Liver (tissue), 3 donors: ENCODE results near the gene CGB2.

Experiments
- ATF3 ChIP-seq: IDR thresholded peaks from 2 replicates; pipeline ENCODE4 v1.6.1; 2016; ENCODE audit warnings: antibody characterized with exemption
- GABPA ChIP-seq, 2 donors: IDR thresholded peaks in 1 of 2; conservative IDR thresholded peaks in 1 of 2; 2 replicates each; pipeline ENCODE4 v1.6.1; 2016; ENCODE audit warnings: antibody characterized with exemption in 2 of 2, mild to moderate bottlenecking in 1 of 2, moderate library complexity in 1 of 2
- NR2F2 ChIP-seq: IDR thresholded peaks from 2 replicates; pipeline ENCODE4 v1.6.1; 2016; ENCODE audit warnings: antibody characterized with exemption
- TAF1 ChIP-seq: conservative IDR thresholded peaks from 2 replicates; pipeline ENCODE4 v1.6.1; 2016; ENCODE audit warnings: antibody characterized with exemption, mild to moderate bottlenecking
- YY1 ChIP-seq: IDR thresholded peaks from 2 replicates; pipeline ENCODE4 v1.6.1; 2016; ENCODE audit warnings: antibody characterized with exemption, mild to moderate bottlenecking
- TF ChIP-seq, protein P1 (sequence below): fragments of 150-350 bp; IDR thresholded peaks from 2 replicates; pipeline ENCODE4 v1.5.1; 2017; ENCODE audit warnings: improper control_type of control experiment, low read depth, low read length; ENCODE audit not compliant: missing input control
- TF ChIP-seq, protein P2 (sequence below): IDR thresholded peaks from 2 replicates; pipeline ENCODE4 v1.6.1; 2016; ENCODE audit warnings: antibody characterized with exemption, mild to moderate bottlenecking
- donor health status: healthy.
- donor health status: healthy.

DNA sequence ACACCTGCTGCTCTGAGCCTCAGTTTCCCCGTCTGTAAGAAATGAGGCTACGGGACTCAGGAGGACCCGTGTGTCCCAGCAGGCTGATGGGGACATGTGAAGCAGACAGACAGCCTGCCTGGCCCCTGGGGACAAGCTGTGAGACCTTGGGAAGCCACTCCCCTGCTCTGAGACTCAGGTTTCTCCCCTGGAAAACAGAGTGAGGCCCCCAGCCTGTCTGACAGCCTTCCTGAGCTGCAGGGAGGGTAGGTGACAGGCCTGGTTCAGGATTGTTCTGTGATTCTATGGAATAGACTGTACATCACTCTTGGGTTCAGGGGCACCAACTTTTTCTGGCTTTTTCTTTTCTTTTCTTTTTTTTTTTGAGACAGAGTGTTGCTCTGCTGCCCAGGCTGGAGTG is 35.9 kb downstream of the CGB2 start:
- TF ChIP-seq, protein P1, sequence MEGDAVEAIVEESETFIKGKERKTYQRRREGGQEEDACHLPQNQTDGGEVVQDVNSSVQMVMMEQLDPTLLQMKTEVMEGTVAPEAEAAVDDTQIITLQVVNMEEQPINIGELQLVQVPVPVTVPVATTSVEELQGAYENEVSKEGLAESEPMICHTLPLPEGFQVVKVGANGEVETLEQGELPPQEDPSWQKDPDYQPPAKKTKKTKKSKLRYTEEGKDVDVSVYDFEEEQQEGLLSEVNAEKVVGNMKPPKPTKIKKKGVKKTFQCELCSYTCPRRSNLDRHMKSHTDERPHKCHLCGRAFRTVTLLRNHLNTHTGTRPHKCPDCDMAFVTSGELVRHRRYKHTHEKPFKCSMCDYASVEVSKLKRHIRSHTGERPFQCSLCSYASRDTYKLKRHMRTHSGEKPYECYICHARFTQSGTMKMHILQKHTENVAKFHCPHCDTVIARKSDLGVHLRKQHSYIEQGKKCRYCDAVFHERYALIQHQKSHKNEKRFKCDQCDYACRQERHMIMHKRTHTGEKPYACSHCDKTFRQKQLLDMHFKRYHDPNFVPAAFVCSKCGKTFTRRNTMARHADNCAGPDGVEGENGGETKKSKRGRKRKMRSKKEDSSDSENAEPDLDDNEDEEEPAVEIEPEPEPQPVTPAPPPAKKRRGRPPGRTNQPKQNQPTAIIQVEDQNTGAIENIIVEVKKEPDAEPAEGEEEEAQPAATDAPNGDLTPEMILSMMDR, result no peak
- no peak for TF ChIP-seq GABPA (IDR thresholded peaks at IDR 0.05 in 1 of 2, conservative IDR thresholded peaks at IDR 0.05 in 1 of 2)
- TF ChIP-seq YY1, result no peak
- TF ChIP-seq NR2F2, result no peak
- no peak for TF ChIP-seq TAF1
- TF ChIP-seq, protein P2, sequence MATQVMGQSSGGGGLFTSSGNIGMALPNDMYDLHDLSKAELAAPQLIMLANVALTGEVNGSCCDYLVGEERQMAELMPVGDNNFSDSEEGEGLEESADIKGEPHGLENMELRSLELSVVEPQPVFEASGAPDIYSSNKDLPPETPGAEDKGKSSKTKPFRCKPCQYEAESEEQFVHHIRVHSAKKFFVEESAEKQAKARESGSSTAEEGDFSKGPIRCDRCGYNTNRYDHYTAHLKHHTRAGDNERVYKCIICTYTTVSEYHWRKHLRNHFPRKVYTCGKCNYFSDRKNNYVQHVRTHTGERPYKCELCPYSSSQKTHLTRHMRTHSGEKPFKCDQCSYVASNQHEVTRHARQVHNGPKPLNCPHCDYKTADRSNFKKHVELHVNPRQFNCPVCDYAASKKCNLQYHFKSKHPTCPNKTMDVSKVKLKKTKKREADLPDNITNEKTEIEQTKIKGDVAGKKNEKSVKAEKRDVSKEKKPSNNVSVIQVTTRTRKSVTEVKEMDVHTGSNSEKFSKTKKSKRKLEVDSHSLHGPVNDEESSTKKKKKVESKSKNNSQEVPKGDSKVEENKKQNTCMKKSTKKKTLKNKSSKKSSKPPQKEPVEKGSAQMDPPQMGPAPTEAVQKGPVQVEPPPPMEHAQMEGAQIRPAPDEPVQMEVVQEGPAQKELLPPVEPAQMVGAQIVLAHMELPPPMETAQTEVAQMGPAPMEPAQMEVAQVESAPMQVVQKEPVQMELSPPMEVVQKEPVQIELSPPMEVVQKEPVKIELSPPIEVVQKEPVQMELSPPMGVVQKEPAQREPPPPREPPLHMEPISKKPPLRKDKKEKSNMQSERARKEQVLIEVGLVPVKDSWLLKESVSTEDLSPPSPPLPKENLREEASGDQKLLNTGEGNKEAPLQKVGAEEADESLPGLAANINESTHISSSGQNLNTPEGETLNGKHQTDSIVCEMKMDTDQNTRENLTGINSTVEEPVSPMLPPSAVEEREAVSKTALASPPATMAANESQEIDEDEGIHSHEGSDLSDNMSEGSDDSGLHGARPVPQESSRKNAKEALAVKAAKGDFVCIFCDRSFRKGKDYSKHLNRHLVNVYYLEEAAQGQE, result no peak
- TF ChIP-seq ATF3, result no peak
